NCI-H69 (cell line): ENCODE measurements around the gene SORCS3.
A peak's percentile ranks its signal among the peaks of the same experiment; 100 is the strongest.

Source experiments
- DNase-seq: peaks from one replicate; lab custom pipeline; 2025; lab: John Stamatoyannopoulos, UW

Gene SORCS3

GRCh38 chr10:105109164-105109563, 468.1 kb downstream of the SORCS3 start:
- DNase-seq = no peak

GRCh38 chr10:105112862-105113261, 471.8 kb downstream of the SORCS3 start:
- no peak for DNase-seq

GRCh38 chr10:105113666-105114065, 472.6 kb downstream of the SORCS3 start:
- no peak for DNase-seq

GRCh38 chr10:105121743-105122142, 480.7 kb downstream of the SORCS3 start:
- DNase-seq = peak; percentile 52

- DNase-seq = no peak
Measured at GRCh38 chr10:105128111-105128510, 487.0 kb downstream of the SORCS3 start.

- DNase-seq = peak; percentile 19
Measured at GRCh38 chr10:105138358-105138757, 497.3 kb downstream of the SORCS3 start.

- DNase-seq = no peak
Measured at GRCh38 chr10:105139363-105139896, 498.3 kb downstream of the SORCS3 start.

- DNase-seq = no peak
Measured at GRCh38 chr10:105140600-105140999, 499.5 kb downstream of the SORCS3 start.

- DNase-seq = no peak
Measured at GRCh38 chr10:105145711-105146110, 504.6 kb downstream of the SORCS3 start.

- no peak for DNase-seq
Measured at GRCh38 chr10:105146436-105146835, 505.3 kb downstream of the SORCS3 start.

GRCh38 chr10:105148456-105148855, 507.4 kb downstream of the SORCS3 start:
- no peak for DNase-seq

GRCh38 chr10:105148921-105149320, 507.8 kb downstream of the SORCS3 start:
- no peak for DNase-seq

GRCh38 chr10:105149371-105149891, 508.3 kb downstream of the SORCS3 start:
- no peak for DNase-seq

GRCh38 chr10:105150259-105150880, 509.3 kb downstream of the SORCS3 start:
- no peak for DNase-seq

GRCh38 chr10:105154736-105155135, 513.6 kb downstream of the SORCS3 start:
- no peak for DNase-seq

- DNase-seq = peak; percentile 4
Measured at GRCh38 chr10:105159268-105159667, 518.2 kb downstream of the SORCS3 start.

- no peak for DNase-seq
Measured at GRCh38 chr10:105161149-105161548, 520.1 kb downstream of the SORCS3 start.

- DNase-seq = no peak
Measured at GRCh38 chr10:105161767-105162166, 520.7 kb downstream of the SORCS3 start.

GRCh38 chr10:105170521-105170920, 529.4 kb downstream of the SORCS3 start:
- DNase-seq = no peak

- DNase-seq = no peak
Measured at GRCh38 chr10:105171945-105172344, 530.9 kb downstream of the SORCS3 start.

GRCh38 chr10:105181626-105182025, 540.5 kb downstream of the SORCS3 start:
- DNase-seq = no peak

- DNase-seq = no peak
Measured at GRCh38 chr10:105183536-105183935, 542.4 kb downstream of the SORCS3 start.

GRCh38 chr10:105185161-105185560, 544.1 kb downstream of the SORCS3 start:
- DNase-seq = no peak

GRCh38 chr10:105187243-105187642, 546.2 kb downstream of the SORCS3 start:
- DNase-seq = no peak
